ENCODE data around the gene STMND1.

The STMND1 gene

GRCh38 chr6:17125407-17125806, 23.6 kb downstream of the STMND1 start:
- H3K36me3 Mint-ChIP-seq = no peaks in the 10 kb centered on the region
- H3K9me3 Mint-ChIP-seq = peaks cover 2% of the 10 kb centered on the region

GRCh38 chr6:17130786-17131185, 28.9 kb downstream of the STMND1 start:
- Mint-ChIP-seq H3K4me1 (no peaks in the 10 kb centered on the region), H3K27me3 (peaks cover 11% of the 10 kb centered on the region)

More at GRCh38 chr6:17125407-17125806, 23.6 kb downstream of the STMND1 start:
- peaks cover 5% of the 10 kb centered on the region for H3K27me3 Mint-ChIP-seq
- H3K27ac Mint-ChIP-seq = no peak overlapping the region
- H3K4me1 Mint-ChIP-seq = no peaks in the 10 kb centered on the region
- no peak overlapping the region for H3K4me3 Mint-ChIP-seq

GRCh38 chr6:17132967-17133366, 31.1 kb downstream of the STMND1 start:
- peaks cover 3% of the 10 kb centered on the region for H3K36me3 Mint-ChIP-seq
- peaks cover 17% of the 10 kb centered on the region for H3K9me3 Mint-ChIP-seq
- H3K4me3 Mint-ChIP-seq = no peak overlapping the region
- peaks cover 10% of the 10 kb centered on the region for H3K27me3 Mint-ChIP-seq
- H3K27ac Mint-ChIP-seq = no peak overlapping the region
- no peaks in the 10 kb centered on the region for H3K4me1 Mint-ChIP-seq

More at GRCh38 chr6:17130786-17131185, 28.9 kb downstream of the STMND1 start:
- H3K36me3 Mint-ChIP-seq = peaks cover 3% of the 10 kb centered on the region
- no peak overlapping the region for H3K4me3 Mint-ChIP-seq
- peaks cover 17% of the 10 kb centered on the region for H3K9me3 Mint-ChIP-seq
- H3K27ac Mint-ChIP-seq = no peak overlapping the region

GRCh38 chr6:17138033-17138432, 36.2 kb downstream of the STMND1 start:
- Mint-ChIP-seq H3K36me3 (peaks cover 1% of the 10 kb centered on the region), H3K9me3 (peaks cover 13% of the 10 kb centered on the region), H3K4me3 (no peak overlapping the region), H3K27me3 (peaks cover 9% of the 10 kb centered on the region), H3K4me1 (no peaks in the 10 kb centered on the region), H3K27ac (no peak overlapping the region)

- Mint-ChIP-seq H3K27ac (no peak overlapping the region), H3K4me1 (no peaks in the 10 kb centered on the region), H3K27me3 (peaks cover 4% of the 10 kb centered on the region), H3K36me3 (no peaks in the 10 kb centered on the region), H3K9me3 (peaks cover 19% of the 10 kb centered on the region), H3K4me3 (no peak overlapping the region)
These were observed 42.2 kb downstream of the STMND1 start for GRCh38 chr6:17144016-17144415.

GRCh38 chr6:17149571-17149970, 47.7 kb downstream of the STMND1 start:
- Mint-ChIP-seq H3K27me3 (peaks cover 4% of the 10 kb centered on the region), H3K4me3 (no peak overlapping the region), H3K36me3 (no peaks in the 10 kb centered on the region), H3K4me1 (no peaks in the 10 kb centered on the region), H3K9me3 (peaks cover 15% of the 10 kb centered on the region), H3K27ac (no peak overlapping the region)

- Mint-ChIP-seq H3K4me1 (no peaks in the 10 kb centered on the region), H3K27ac (no peak overlapping the region)
These were observed 48.2 kb downstream of the STMND1 start for GRCh38 chr6:17150096-17150495.

GRCh38 chr6:17151888-17152287, 50.0 kb downstream of the STMND1 start:
- Mint-ChIP-seq H3K27me3 (peaks cover 4% of the 10 kb centered on the region), H3K36me3 (no peaks in the 10 kb centered on the region), H3K27ac (no peak overlapping the region), H3K9me3 (peaks cover 5% of the 10 kb centered on the region), H3K4me3 (no peak overlapping the region), H3K4me1 (no peaks in the 10 kb centered on the region)

More at GRCh38 chr6:17150096-17150495, 48.2 kb downstream of the STMND1 start:
- Mint-ChIP-seq H3K27me3 (peaks cover 4% of the 10 kb centered on the region), H3K4me3 (no peak overlapping the region), H3K9me3 (peaks cover 11% of the 10 kb centered on the region), H3K36me3 (no peaks in the 10 kb centered on the region)

GRCh38 chr6:17152703-17153102, 50.9 kb downstream of the STMND1 start:
- Mint-ChIP-seq H3K27me3 (peaks cover 4% of the 10 kb centered on the region), H3K9me3 (peaks cover 5% of the 10 kb centered on the region), H3K4me1 (no peaks in the 10 kb centered on the region), H3K27ac (no peak overlapping the region), H3K36me3 (no peaks in the 10 kb centered on the region), H3K4me3 (no peak overlapping the region)

GRCh38 chr6:17156112-17156921, 54.5 kb downstream of the STMND1 start:
- Mint-ChIP-seq H3K27me3 (peaks cover 2% of the 10 kb centered on the region), H3K9me3 (peaks cover 5% of the 10 kb centered on the region), H3K36me3 (no peaks in the 10 kb centered on the region), H3K27ac (no peak overlapping the region), H3K4me1 (no peaks in the 10 kb centered on the region), H3K4me3 (no peak overlapping the region)

GRCh38 chr6:17156966-17157365, 55.1 kb downstream of the STMND1 start:
- Mint-ChIP-seq H3K4me3 (no peak overlapping the region), H3K27ac (no peak overlapping the region), H3K27me3 (peaks cover 6% of the 10 kb centered on the region), H3K36me3 (no peaks in the 10 kb centered on the region), H3K9me3 (peaks cover 5% of the 10 kb centered on the region), H3K4me1 (no peaks in the 10 kb centered on the region)

GRCh38 chr6:17157617-17158016, 55.8 kb downstream of the STMND1 start:
- Mint-ChIP-seq H3K36me3 (no peaks in the 10 kb centered on the region), H3K27me3 (peaks cover 9% of the 10 kb centered on the region), H3K27ac (no peak overlapping the region), H3K9me3 (peaks cover under 1% of the 10 kb centered on the region), H3K4me3 (no peak overlapping the region), H3K4me1 (no peaks in the 10 kb centered on the region)

GRCh38 chr6:17159240-17159639, 57.4 kb downstream of the STMND1 start:
- no peak overlapping the region for H3K4me3 Mint-ChIP-seq
- no peaks in the 10 kb centered on the region for H3K36me3 Mint-ChIP-seq
- no peaks in the 10 kb centered on the region for H3K9me3 Mint-ChIP-seq
- peaks cover 11% of the 10 kb centered on the region for H3K27me3 Mint-ChIP-seq
- H3K27ac Mint-ChIP-seq = no peak overlapping the region
- H3K4me1 Mint-ChIP-seq = no peaks in the 10 kb centered on the region

GRCh38 chr6:17161076-17161475, 59.2 kb downstream of the STMND1 start:
- H3K27ac Mint-ChIP-seq = no peak overlapping the region
- H3K36me3 Mint-ChIP-seq = no peaks in the 10 kb centered on the region
- H3K4me1 Mint-ChIP-seq = no peaks in the 10 kb centered on the region
- peaks cover 12% of the 10 kb centered on the region for H3K27me3 Mint-ChIP-seq
- no peak overlapping the region for H3K4me3 Mint-ChIP-seq
- H3K9me3 Mint-ChIP-seq = no peaks in the 10 kb centered on the region

- H3K27me3 Mint-ChIP-seq = peaks cover 11% of the 10 kb centered on the region
- no peaks in the 10 kb centered on the region for H3K4me1 Mint-ChIP-seq
- no peak overlapping the region for H3K4me3 Mint-ChIP-seq
- no peaks in the 10 kb centered on the region for H3K9me3 Mint-ChIP-seq
- no peak overlapping the region for H3K27ac Mint-ChIP-seq
- H3K36me3 Mint-ChIP-seq = no peaks in the 10 kb centered on the region
These were observed 63.5 kb downstream of the STMND1 start for GRCh38 chr6:17165383-17165782.

- Mint-ChIP-seq H3K27me3 (peaks cover 4% of the 10 kb centered on the region), H3K27ac (no peak overlapping the region), H3K4me1 (no peaks in the 10 kb centered on the region), H3K4me3 (no peak overlapping the region), H3K36me3 (no peaks in the 10 kb centered on the region), H3K9me3 (no peaks in the 10 kb centered on the region)
These were observed 65.6 kb downstream of the STMND1 start for GRCh38 chr6:17167327-17167979.

Data from activated naive CD4-positive, alpha-beta T cell treated with anti-CD3 and anti-CD28 coated beads, Interleukin-2, amount 50 U/mL, for 24 hours (primary cell).